Measurements from ENCODE around the gene DEFB132.

- TF ChIP-seq EZH2 (IDR thresholded peaks at IDR 0.05; ENCODE audit: borderline replicate concordance, low read depth, low read length, poor library complexity, severe bottlenecking) (no peak), CTCF (conservative IDR thresholded peaks at IDR 0.05; ENCODE audit: low read depth, low read length) (no peak)
Measured at GRCh38 chr20:272718-273117, 15.2 kb downstream of the DEFB132 start.
